GM12801 (cell line): Measurements from ENCODE around the gene NAT10.

Source experiments
- TF ChIP-seq, protein P1 (sequence below): IDR thresholded peaks from one replicate; pipeline ENCODE4 v1.5.1; 2011; ENCODE audit warnings: control low read depth; ENCODE audit not compliant: insufficient read length; ENCODE audit errors: extremely low read depth

NAT10 gene

DNA sequence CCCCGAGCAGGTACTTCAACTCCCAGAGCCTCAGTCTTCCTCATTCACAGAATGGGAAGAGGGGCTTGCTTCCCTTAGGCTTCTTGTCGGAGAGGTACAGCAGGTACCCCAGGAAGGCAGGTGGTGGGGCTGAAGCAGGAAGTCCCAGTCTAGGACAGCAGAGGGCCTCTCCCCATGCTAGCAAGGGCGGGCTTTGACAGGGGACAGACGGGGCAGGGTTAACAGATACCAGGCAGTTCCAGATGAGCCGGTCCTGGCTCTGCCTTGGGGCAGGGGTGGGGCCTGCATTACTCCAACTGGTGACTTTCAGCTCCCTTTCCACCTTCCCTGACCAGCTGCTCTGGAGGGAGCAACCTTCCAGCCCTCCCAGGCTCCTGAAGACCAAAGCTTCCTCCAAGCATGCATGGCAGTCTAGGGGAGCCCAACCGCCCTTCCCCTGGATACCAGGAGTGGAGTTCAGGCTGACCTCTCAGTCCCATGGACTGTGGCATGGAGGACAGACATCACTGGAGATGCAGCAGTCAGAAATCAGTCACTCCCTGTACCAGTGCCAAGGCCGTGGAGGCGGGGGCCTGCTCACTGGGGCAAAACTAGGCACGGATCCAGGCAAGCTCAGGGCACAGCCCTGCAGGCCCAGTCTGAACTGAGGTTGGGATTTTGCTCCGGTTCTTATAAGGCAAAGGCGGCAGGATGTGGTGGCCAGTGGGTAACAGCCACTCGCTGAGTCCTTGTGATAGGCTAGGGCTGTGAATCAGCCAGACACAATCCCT, 60.5 kb downstream of the NAT10 start:
- TF ChIP-seq, protein P1, sequence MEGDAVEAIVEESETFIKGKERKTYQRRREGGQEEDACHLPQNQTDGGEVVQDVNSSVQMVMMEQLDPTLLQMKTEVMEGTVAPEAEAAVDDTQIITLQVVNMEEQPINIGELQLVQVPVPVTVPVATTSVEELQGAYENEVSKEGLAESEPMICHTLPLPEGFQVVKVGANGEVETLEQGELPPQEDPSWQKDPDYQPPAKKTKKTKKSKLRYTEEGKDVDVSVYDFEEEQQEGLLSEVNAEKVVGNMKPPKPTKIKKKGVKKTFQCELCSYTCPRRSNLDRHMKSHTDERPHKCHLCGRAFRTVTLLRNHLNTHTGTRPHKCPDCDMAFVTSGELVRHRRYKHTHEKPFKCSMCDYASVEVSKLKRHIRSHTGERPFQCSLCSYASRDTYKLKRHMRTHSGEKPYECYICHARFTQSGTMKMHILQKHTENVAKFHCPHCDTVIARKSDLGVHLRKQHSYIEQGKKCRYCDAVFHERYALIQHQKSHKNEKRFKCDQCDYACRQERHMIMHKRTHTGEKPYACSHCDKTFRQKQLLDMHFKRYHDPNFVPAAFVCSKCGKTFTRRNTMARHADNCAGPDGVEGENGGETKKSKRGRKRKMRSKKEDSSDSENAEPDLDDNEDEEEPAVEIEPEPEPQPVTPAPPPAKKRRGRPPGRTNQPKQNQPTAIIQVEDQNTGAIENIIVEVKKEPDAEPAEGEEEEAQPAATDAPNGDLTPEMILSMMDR = no peak

DNA sequence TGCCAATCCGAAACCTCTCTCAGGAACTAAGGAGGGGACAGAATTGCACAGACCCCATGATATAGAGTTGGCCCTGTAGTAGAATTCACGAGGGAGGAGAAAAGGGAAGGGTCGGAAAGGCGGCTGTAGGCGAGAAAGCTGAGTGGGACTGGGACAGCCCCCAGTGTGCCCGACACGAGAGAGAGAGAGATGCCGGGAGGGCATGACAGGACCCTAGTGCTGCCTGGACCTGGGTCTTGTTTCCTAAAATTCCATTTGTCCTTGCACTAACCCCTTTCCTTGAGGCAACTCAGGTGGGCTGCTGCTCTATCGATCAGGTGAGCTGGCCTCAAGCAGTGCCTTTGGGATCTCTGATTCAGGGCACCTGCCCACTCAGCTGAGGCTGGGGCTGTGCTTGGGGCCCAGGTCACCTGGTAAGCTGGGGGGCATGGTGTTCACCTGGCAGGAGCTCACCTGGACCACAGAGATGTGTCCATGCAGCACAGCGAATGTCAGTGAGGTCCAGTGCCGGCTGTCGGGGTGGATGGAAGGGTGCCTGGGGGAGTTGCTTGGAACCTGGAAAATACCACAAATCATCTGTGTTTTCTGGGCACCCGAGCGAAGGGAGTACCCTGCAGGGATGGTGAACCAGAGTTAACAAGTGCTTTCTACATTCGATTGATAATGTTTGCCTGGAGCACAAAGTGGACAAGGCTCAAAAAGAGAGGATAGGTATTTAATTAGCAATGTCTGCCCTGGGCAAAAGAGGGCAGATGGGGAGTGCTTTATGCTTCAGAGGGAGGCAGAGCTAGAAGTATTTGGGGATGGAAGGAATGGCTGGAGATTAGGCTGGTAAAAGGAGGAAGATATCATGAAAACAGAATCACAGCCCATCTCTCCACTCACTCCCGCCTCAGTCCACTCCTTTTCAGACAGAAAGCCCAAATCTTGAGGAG, 61.6 kb downstream of the NAT10 start:
- TF ChIP-seq, protein P1 = no peak

DNA sequence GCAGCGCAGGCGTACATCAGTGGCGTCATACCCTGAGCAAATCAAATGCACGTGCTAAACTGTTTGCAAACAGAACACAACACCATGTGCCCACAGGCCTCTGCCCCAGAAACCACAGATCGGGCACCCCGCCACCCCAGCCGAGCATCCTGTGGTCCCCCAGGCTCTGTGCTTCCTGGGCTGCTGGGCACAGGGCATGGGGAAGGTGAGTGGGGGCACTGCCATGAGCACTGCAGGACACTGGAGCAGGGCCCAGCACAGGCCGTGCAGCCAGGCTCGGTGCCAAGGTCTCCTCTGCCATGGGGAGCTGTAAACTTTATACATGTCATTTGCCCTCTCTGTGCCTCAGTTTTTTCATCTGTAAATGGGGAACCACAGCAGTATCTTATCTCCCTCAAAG, 62.5 kb downstream of the NAT10 start:
- TF ChIP-seq, protein P1 = no peak

DNA sequence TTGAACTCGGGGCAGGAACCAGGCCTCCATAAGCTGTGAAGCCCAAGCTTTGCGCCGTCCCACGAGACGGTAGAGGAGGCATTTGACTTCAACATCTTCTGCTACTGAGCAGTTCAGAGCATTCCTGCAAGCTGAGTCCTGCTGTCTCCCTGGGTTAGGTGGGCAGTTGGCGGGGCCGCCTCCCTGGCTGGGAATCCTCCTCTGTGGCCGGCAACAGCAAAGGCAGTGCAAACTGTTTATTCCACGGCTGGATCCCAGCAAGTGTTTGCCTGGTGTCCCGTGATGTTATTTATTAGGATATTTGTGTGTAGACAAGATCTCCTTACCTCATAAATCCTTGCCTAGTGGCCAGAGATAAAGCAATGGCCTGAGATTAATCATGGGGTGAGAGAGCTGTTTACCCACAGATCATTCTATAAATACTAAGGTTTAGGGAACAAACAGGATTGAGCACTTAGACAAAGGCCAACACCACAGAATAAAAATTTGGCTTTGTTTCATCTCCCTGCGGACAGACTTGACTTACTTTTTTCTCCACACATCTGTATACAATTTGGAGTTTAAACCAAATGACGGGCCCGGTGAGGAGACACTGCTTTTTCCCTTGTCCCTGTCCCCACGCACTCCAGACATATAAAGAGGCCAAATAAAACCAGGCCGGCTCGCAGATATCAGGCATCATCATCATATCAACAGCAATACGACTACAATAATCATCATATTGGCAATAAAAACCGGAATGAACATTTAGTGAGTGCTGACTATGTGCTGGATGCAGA, 63.4 kb downstream of the NAT10 start:
- TF ChIP-seq, protein P1 = no peak

DNA sequence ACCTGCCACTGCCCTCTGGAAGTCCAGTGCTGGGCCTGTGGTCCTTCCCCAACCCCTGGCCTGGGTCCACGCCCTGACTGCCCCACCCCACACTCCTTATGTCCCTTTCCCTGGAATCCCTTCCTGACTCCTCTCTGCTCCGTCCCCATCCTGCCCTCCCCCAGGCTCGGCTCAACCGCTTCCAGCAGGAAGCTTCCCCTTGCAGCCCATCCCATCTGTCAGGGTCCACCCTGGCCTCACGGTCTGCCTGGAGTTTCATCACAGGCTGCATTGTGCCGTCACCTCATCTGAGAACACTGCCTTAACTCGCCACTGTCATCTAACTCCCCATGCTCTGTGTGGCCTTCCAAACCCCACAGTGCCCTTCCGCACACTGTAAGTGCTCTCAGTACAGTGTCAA, 64.3 kb downstream of the NAT10 start:
- TF ChIP-seq, protein P1 = no peak

DNA sequence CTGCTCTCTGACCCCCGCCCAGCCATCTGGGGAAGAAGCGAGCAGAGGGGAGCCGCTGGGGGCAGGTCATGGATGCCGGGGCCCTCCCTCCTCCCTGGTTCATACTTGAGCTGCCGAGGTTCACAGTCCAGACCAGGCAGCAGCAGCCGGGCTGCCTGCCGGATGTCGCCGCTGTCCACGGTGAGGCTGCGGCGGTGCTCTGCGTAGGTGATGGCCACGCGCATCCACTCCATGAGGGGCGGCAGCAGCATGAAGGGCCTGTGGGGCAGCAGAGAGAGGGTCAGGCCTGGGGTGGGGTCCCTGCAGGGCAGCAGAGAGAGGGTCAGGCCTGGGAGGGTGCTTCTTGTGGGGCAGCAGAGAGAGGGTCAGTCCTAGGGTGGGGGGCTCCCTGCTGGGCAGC, 67.6 kb downstream of the NAT10 start:
- TF ChIP-seq, protein P1 = no peak
